ENCODE data around the gene ZNF780B.

Gene ZNF780B

GRCh38 chr19:39982883-39983282, 73.1 kb downstream of the ZNF780B start:
- no peak for DNase-seq (ENCODE audit: low read depth in 2 of 2)

All from stimulated activated CD8-positive, alpha-beta memory T cell treated with anti-CD3 and anti-CD28 coated beads, Interleukin-15, amount 100 ng/mL, for 4 hours (primary cell).